ENCODE data around the gene TMEM52B. TPM values are rescaled to one million over a fixed set of nuclear protein-coding genes. Genes with fewer than 3 reads are reported as not detected.
"Not testable (repeated sequence)": the region's sequence is repeated elsewhere in the genome, so short reads cannot be mapped to it uniquely, and the experiment has no call there.

TMEM52B gene
- total RNA-seq, 2 experiments from 2014 or later, result not detected

- Mint-ChIP-seq H3K36me3 (ENCODE audit: low read depth) (no peaks in the 10 kb centered on the region), H3K27ac (peak within 1 kb of the TSS; percentile 87), H3K27me3 (no peaks in the 10 kb centered on the region), H3K4me3 (peak within 1 kb of the TSS; percentile 82), H3K4me1 (peaks cover 29% of the 10 kb centered on the region), H3K9me3 (ENCODE audit: low read depth) (no peaks in the 10 kb centered on the region)
- intact Hi-C loops (cut with DNase I, micrococcal nuclease), result loop anchor here (1.0 to 10.0 kb wide), 19 partner anchors 60 to 1440 kb away; partner anchors contain the start of genes CLEC2B (in 2 of the 2), MAGOHB (in 2 of the 2), CLEC2D (in 1 of the 2) and SMIM10L1 (in 1 of the 2)
- POLR2A ChIA-PET, result interaction anchor here (0.5 to 1.3 kb wide), 3 partner anchors 10 to 616 kb away, joined by 3 to 4 read pairs (median 3); no protein-coding TSS in a partner anchor
- CTCF ChIA-PET, result no interaction called here
- DNase-seq (peak; percentile 85), ATAC-seq (peak; percentile 63)
Observed at GRCh38 chr12:10212739-10213131, 33.9 kb downstream of the TMEM52B start, which contains the start of gene GABARAPL1. GABARAPL1 (plus strand) TSS chr12:10212877; CDS start chr12:10213130, 253 bp downstream.

GRCh38 chr12:10213168-10214135, 34.6 kb downstream of the TMEM52B start:
- Mint-ChIP-seq H3K4me1 (peaks cover 29% of the 10 kb centered on the region), H3K27ac (peak overlapping the region; percentile 83), H3K9me3 (ENCODE audit: low read depth) (no peaks in the 10 kb centered on the region), H3K27me3 (no peaks in the 10 kb centered on the region), H3K36me3 (ENCODE audit: low read depth) (no peaks in the 10 kb centered on the region), H3K4me3 (peak overlapping the region; percentile 82)
- POLR2A ChIA-PET, result interaction anchor here (0.5 to 1.3 kb wide), 2 partner anchors 151 to 615 kb away, joined by 3 to 4 read pairs; no protein-coding TSS in a partner anchor
- ATAC-seq (peak; percentile 53), DNase-seq (peak; percentile 82)
- CTCF ChIA-PET, result interaction anchor here (1.3 to 1.5 kb wide), 2 partner anchors 60 to 463 kb away, joined by 3 to 7 read pairs; no protein-coding TSS in a partner anchor
- intact Hi-C loops (cut with DNase I, micrococcal nuclease), result loop anchor here (1.0 to 10.0 kb wide), 15 partner anchors 61 to 1439 kb away; partner anchors contain the start of genes CLEC2B (in 1 of the 2), CLEC2D (in 1 of the 2), MAGOHB (in 1 of the 2) and SMIM10L1 (in 1 of the 2)

GRCh38 chr12:10214136-10214894, 35.5 kb downstream of the TMEM52B start:
- no peak overlapping the region for H3K27ac Mint-ChIP-seq
- ChIA-PET POLR2A (interaction anchor here (1.3 kb wide), 1 partner anchor 150 kb away, joined by 4 read pairs; no protein-coding TSS in a partner anchor), CTCF (interaction anchor here (0.8 to 1.5 kb wide), 5 partner anchors 13 to 464 kb away, joined by 3 to 7 read pairs (median 4); no protein-coding TSS in a partner anchor)
- no peaks in the 10 kb centered on the region for H3K36me3 Mint-ChIP-seq (ENCODE audit: low read depth)
- H3K4me3 Mint-ChIP-seq, result peak overlapping the region; percentile 82
- H3K27me3 Mint-ChIP-seq, result no peaks in the 10 kb centered on the region
- H3K4me1 Mint-ChIP-seq, result peaks cover 29% of the 10 kb centered on the region
- no peaks in the 10 kb centered on the region for H3K9me3 Mint-ChIP-seq (ENCODE audit: low read depth)
- DNase-seq, result no peak
- intact Hi-C loops (cut with DNase I, micrococcal nuclease), result loop anchor here (5.0 to 10.0 kb wide), 7 partner anchors 62 to 1438 kb away; partner anchors contain the start of genes CLEC2B (in 1 of the 2), CLEC2D (in 1 of the 2) and SMIM10L1 (in 1 of the 2)
- no peak for ATAC-seq

GRCh38 chr12:10214895-10215267, 36.0 kb downstream of the TMEM52B start:
- ChIA-PET CTCF (interaction anchor here (0.8 to 1.5 kb wide), 4 partner anchors 13 to 62 kb away, joined by 3 to 7 read pairs (median 4); no protein-coding TSS in a partner anchor), POLR2A (interaction anchor here (0.6 kb wide), 1 partner anchor 472 kb away, joined by 3 read pairs; no protein-coding TSS in a partner anchor)
- DNase-seq, result no peak
- Mint-ChIP-seq H3K36me3 (ENCODE audit: low read depth) (no peaks in the 10 kb centered on the region), H3K4me1 (peaks cover 29% of the 10 kb centered on the region), H3K27ac (no peak overlapping the region), H3K4me3 (peak overlapping the region; percentile 82), H3K9me3 (ENCODE audit: low read depth) (no peaks in the 10 kb centered on the region), H3K27me3 (no peaks in the 10 kb centered on the region)
- intact Hi-C loops (cut with DNase I, micrococcal nuclease), result loop anchor here (5.0 to 10.0 kb wide), 7 partner anchors 63 to 1437 kb away; partner anchors contain the start of genes CLEC2B (in 1 of the 2), CLEC2D (in 1 of the 2) and SMIM10L1 (in 1 of the 2)
- no peak for ATAC-seq

GRCh38 chr12:10215436-10215835, 36.6 kb downstream of the TMEM52B start:
- CTCF ChIA-PET, result interaction anchor here (0.8 to 1.9 kb wide), 3 partner anchors 20 to 24 kb away, joined by 3 to 5 read pairs (median 4); no protein-coding TSS in a partner anchor
- no peak for DNase-seq

GRCh38 chr12:10215946-10216345, 37.1 kb downstream of the TMEM52B start:
- DNase-seq, result peak; percentile 45
- ATAC-seq; H3K27me3 Mint-ChIP-seq; POLR2A ChIA-PET; H3K36me3 Mint-ChIP-seq (ENCODE audit: low read depth); H3K4me3 Mint-ChIP-seq; H3K9me3 Mint-ChIP-seq (ENCODE audit: low read depth); H3K27ac Mint-ChIP-seq: not testable (repeated sequence)
- CTCF ChIA-PET, result interaction anchor here (1.9 kb wide), 1 partner anchor 20 kb away, joined by 5 read pairs; no protein-coding TSS in a partner anchor
- H3K4me1 Mint-ChIP-seq, result peaks cover 29% of the 10 kb centered on the region
- intact Hi-C loops (cut with DNase I, micrococcal nuclease), result loop anchor here in 1 of 2 experiments (10.0 kb wide), 1 partner anchor 959 kb away; the partner anchor contains the start of gene SMIM10L1

More at GRCh38 chr12:10215436-10215835, 36.6 kb downstream of the TMEM52B start:
- Mint-ChIP-seq H3K27ac (no peak overlapping the region), H3K9me3 (ENCODE audit: low read depth) (no peaks in the 10 kb centered on the region), H3K4me3 (no peak overlapping the region), H3K27me3 (no peaks in the 10 kb centered on the region), H3K36me3 (ENCODE audit: low read depth) (peaks cover 1% of the 10 kb centered on the region), H3K4me1 (peaks cover 29% of the 10 kb centered on the region)
- ATAC-seq, result no peak
- POLR2A ChIA-PET, result interaction anchor here (0.6 kb wide), 1 partner anchor 472 kb away, joined by 3 read pairs; no protein-coding TSS in a partner anchor
- intact Hi-C loops (cut with DNase I, micrococcal nuclease), result loop anchor here in 1 of 2 experiments (10.0 kb wide), 1 partner anchor 959 kb away; the partner anchor contains the start of gene SMIM10L1

- POLR2A ChIA-PET, result no interaction called here
- CTCF ChIA-PET, result interaction anchor here (1.0 kb wide), 1 partner anchor 17 kb away, joined by 3 read pairs; no protein-coding TSS in a partner anchor
- H3K27ac Mint-ChIP-seq, result no peak overlapping the region
- peaks cover 4% of the 10 kb centered on the region for H3K36me3 Mint-ChIP-seq (ENCODE audit: low read depth)
- no peaks in the 10 kb centered on the region for H3K9me3 Mint-ChIP-seq (ENCODE audit: low read depth)
- no peak for ATAC-seq
- no peaks in the 10 kb centered on the region for H3K27me3 Mint-ChIP-seq
- H3K4me3 Mint-ChIP-seq, result no peak overlapping the region
- H3K4me1 Mint-ChIP-seq, result peaks cover 22% of the 10 kb centered on the region
- no peak for DNase-seq
- intact Hi-C loops (cut with DNase I, micrococcal nuclease), result loop anchor here in 1 of 2 experiments (10.0 kb wide), 1 partner anchor 957 kb away; the partner anchor contains the start of gene SMIM10L1
Observed at GRCh38 chr12:10218021-10218420, 39.2 kb downstream of the TMEM52B start.

GRCh38 chr12:10220398-10221077, 41.7 kb downstream of the TMEM52B start:
- H3K27ac Mint-ChIP-seq, result no peak overlapping the region
- ATAC-seq, result no peak
- peaks cover 1% of the 10 kb centered on the region for H3K4me1 Mint-ChIP-seq
- H3K9me3 Mint-ChIP-seq (ENCODE audit: low read depth), result no peaks in the 10 kb centered on the region
- no peaks in the 10 kb centered on the region for H3K27me3 Mint-ChIP-seq
- DNase-seq, result no peak
- intact Hi-C loops (cut with DNase I, micrococcal nuclease), result no loop called here
- CTCF ChIA-PET, result interaction anchor here (1.3 kb wide), 1 partner anchor 478 kb away, joined by 3 read pairs; no protein-coding TSS in a partner anchor
- POLR2A ChIA-PET, result no interaction called here
- peaks cover 4% of the 10 kb centered on the region for H3K36me3 Mint-ChIP-seq (ENCODE audit: low read depth)
- no peak overlapping the region for H3K4me3 Mint-ChIP-seq

GRCh38 chr12:10221846-10222245, 43.0 kb downstream of the TMEM52B start:
- Mint-ChIP-seq H3K9me3 (ENCODE audit: low read depth) (no peaks in the 10 kb centered on the region), H3K27me3 (no peaks in the 10 kb centered on the region), H3K27ac (no peak overlapping the region), H3K36me3 (ENCODE audit: low read depth) (peaks cover 4% of the 10 kb centered on the region), H3K4me3 (no peak overlapping the region), H3K4me1 (no peaks in the 10 kb centered on the region)
- no peak for DNase-seq
- no peak for ATAC-seq
- ChIA-PET CTCF (no interaction called here), POLR2A (no interaction called here)
- intact Hi-C loops (cut with DNase I, micrococcal nuclease), result no loop called here

GRCh38 chr12:10223208-10223607, 44.4 kb downstream of the TMEM52B start:
- H3K4me3 Mint-ChIP-seq, result no peak overlapping the region
- H3K36me3 Mint-ChIP-seq (ENCODE audit: low read depth), result peaks cover 4% of the 10 kb centered on the region
- ATAC-seq, result no peak
- no peak overlapping the region for H3K27ac Mint-ChIP-seq
- H3K4me1 Mint-ChIP-seq, result peaks cover 6% of the 10 kb centered on the region
- POLR2A ChIA-PET, result no interaction called here
- DNase-seq, result no peak
- no peaks in the 10 kb centered on the region for H3K27me3 Mint-ChIP-seq
- intact Hi-C loops (cut with DNase I, micrococcal nuclease), result no loop called here
- CTCF ChIA-PET, result interaction anchor here (0.6 to 1.4 kb wide), 4 partner anchors 8 to 604 kb away, joined by 3 read pairs; no protein-coding TSS in a partner anchor
- H3K9me3 Mint-ChIP-seq (ENCODE audit: low read depth), result no peaks in the 10 kb centered on the region
